Liver (tissue), 3 donors: ENCODE measurements around the gene LY86.

Source experiments
- FOXA1 ChIP-seq: IDR thresholded peaks from 2 replicates; pipeline ENCODE4 v1.6.1; 2016; ENCODE audit warnings: antibody characterized with exemption
- FOXA2 ChIP-seq: IDR thresholded peaks from 2 replicates; pipeline ENCODE4 v1.6.1; 2016; ENCODE audit warnings: antibody characterized with exemption
- GABPA ChIP-seq, 2 donors: IDR thresholded peaks in 1 of 2; conservative IDR thresholded peaks in 1 of 2; 2 replicates each; pipeline ENCODE4 v1.6.1; 2016; ENCODE audit warnings: antibody characterized with exemption in 2 of 2, mild to moderate bottlenecking in 1 of 2, moderate library complexity in 1 of 2
- HNF4A ChIP-seq, 2 donors: conservative IDR thresholded peaks; 2 replicates each; pipeline ENCODE4 v1.6.1; 2016; ENCODE audit warnings: antibody characterized with exemption in 2 of 2, mild to moderate bottlenecking in 2 of 2
- NR2F2 ChIP-seq: IDR thresholded peaks from 2 replicates; pipeline ENCODE4 v1.6.1; 2016; ENCODE audit warnings: antibody characterized with exemption
- RXRA ChIP-seq, 2 donors: IDR thresholded peaks; 2 replicates each; pipeline ENCODE4 v1.6.1; 2017 to 2018; ENCODE audit warnings: antibody characterized with exemption in 2 of 2, mild to moderate bottlenecking in 1 of 2
- TAF1 ChIP-seq: conservative IDR thresholded peaks from 2 replicates; pipeline ENCODE4 v1.6.1; 2016; ENCODE audit warnings: antibody characterized with exemption, mild to moderate bottlenecking
- TF ChIP-seq, protein P1 (sequence below): fragments of 150-350 bp; IDR thresholded peaks from 2 replicates; pipeline ENCODE4 v1.5.1; 2017; ENCODE audit warnings: improper control_type of control experiment, low read depth, low read length; ENCODE audit not compliant: missing input control
- TF ChIP-seq, protein P2 (sequence below): IDR thresholded peaks from 2 replicates; pipeline ENCODE4 v1.6.1; 2016; ENCODE audit warnings: antibody characterized with exemption
- TF ChIP-seq, protein P3 (sequence below): IDR thresholded peaks from 2 replicates; pipeline ENCODE4 v1.6.1; 2016; ENCODE audit warnings: antibody characterized with exemption, mild to moderate bottlenecking
- TF ChIP-seq, protein P4 (sequence below): IDR thresholded peaks from 2 replicates; pipeline ENCODE4 v1.6.1; 2016; ENCODE audit warnings: antibody characterized with exemption
- donor health status: healthy.
- donor health status: healthy.

DNA sequence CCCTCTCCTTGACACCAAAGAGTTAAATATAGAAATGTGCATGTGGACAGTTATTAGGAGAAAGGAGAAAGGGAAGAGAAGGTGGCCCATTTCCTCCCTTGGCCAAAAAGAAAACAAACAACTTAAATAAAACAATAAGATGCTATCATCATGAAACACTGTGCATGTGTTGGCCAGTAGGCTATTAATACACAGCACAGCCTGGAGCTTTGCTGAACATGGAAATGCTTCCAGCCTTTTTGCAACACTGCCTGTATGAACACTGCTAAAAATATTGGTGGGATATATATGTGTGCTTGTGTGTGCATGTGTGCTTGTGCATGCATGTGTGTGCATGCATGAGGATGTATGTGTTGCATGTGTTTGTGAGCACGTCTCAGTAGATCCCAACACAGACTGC, 100.4 kb downstream of the LY86 start:
- TF ChIP-seq, protein P1, sequence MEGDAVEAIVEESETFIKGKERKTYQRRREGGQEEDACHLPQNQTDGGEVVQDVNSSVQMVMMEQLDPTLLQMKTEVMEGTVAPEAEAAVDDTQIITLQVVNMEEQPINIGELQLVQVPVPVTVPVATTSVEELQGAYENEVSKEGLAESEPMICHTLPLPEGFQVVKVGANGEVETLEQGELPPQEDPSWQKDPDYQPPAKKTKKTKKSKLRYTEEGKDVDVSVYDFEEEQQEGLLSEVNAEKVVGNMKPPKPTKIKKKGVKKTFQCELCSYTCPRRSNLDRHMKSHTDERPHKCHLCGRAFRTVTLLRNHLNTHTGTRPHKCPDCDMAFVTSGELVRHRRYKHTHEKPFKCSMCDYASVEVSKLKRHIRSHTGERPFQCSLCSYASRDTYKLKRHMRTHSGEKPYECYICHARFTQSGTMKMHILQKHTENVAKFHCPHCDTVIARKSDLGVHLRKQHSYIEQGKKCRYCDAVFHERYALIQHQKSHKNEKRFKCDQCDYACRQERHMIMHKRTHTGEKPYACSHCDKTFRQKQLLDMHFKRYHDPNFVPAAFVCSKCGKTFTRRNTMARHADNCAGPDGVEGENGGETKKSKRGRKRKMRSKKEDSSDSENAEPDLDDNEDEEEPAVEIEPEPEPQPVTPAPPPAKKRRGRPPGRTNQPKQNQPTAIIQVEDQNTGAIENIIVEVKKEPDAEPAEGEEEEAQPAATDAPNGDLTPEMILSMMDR = no peak
- TF ChIP-seq, protein P2, sequence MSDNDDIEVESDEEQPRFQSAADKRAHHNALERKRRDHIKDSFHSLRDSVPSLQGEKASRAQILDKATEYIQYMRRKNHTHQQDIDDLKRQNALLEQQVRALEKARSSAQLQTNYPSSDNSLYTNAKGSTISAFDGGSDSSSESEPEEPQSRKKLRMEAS = no peak
- TF ChIP-seq TAF1 (no peak), RXRA (IDR thresholded peaks at IDR 0.05) (no peak), NR2F2 (no peak), FOXA2 (no peak), GABPA (IDR thresholded peaks at IDR 0.05 in 1 of 2, conservative IDR thresholded peaks at IDR 0.05 in 1 of 2) (no peak), HNF4A (conservative IDR thresholded peaks at IDR 0.05) (no peak), FOXA1 (no peak)
- TF ChIP-seq, protein P3, sequence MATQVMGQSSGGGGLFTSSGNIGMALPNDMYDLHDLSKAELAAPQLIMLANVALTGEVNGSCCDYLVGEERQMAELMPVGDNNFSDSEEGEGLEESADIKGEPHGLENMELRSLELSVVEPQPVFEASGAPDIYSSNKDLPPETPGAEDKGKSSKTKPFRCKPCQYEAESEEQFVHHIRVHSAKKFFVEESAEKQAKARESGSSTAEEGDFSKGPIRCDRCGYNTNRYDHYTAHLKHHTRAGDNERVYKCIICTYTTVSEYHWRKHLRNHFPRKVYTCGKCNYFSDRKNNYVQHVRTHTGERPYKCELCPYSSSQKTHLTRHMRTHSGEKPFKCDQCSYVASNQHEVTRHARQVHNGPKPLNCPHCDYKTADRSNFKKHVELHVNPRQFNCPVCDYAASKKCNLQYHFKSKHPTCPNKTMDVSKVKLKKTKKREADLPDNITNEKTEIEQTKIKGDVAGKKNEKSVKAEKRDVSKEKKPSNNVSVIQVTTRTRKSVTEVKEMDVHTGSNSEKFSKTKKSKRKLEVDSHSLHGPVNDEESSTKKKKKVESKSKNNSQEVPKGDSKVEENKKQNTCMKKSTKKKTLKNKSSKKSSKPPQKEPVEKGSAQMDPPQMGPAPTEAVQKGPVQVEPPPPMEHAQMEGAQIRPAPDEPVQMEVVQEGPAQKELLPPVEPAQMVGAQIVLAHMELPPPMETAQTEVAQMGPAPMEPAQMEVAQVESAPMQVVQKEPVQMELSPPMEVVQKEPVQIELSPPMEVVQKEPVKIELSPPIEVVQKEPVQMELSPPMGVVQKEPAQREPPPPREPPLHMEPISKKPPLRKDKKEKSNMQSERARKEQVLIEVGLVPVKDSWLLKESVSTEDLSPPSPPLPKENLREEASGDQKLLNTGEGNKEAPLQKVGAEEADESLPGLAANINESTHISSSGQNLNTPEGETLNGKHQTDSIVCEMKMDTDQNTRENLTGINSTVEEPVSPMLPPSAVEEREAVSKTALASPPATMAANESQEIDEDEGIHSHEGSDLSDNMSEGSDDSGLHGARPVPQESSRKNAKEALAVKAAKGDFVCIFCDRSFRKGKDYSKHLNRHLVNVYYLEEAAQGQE = no peak
- TF ChIP-seq, protein P4, sequence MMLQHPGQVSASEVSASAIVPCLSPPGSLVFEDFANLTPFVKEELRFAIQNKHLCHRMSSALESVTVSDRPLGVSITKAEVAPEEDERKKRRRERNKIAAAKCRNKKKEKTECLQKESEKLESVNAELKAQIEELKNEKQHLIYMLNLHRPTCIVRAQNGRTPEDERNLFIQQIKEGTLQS = no peak
